Measurements from ENCODE around the gene TLR4.

TLR4 gene

DNA sequence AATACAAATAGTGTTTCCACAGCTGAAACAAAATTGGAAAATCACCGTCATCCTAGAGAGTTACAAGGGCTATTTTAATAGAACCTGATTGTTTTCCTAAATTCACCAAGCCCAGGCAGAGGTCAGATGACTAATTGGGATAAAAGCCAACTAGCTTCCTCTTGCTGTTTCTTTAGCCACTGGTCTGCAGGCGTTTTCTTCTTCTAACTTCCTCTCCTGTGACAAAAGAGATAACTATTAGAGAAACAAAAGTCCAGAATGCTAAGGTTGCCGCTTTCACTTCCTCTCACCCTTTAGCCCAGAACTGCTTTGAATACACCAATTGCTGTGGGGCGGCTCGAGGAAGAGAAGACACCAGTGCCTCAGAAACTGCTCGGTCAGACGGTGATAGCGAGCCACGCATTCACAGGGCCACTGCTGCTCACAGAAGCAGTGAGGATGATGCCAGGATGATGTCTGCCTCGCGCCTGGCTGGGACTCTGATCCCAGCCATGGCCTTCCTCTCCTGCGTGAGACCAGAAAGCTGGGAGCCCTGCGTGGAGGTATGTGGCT is at the start of gene TLR4:
TSS of gene TLR4 (plus strand) at position 380 of the 552 bp plus-strand sequence. CDS start at position 450, 70 bp downstream.
- peak; percentile 18 for FAIRE-seq

DNA sequence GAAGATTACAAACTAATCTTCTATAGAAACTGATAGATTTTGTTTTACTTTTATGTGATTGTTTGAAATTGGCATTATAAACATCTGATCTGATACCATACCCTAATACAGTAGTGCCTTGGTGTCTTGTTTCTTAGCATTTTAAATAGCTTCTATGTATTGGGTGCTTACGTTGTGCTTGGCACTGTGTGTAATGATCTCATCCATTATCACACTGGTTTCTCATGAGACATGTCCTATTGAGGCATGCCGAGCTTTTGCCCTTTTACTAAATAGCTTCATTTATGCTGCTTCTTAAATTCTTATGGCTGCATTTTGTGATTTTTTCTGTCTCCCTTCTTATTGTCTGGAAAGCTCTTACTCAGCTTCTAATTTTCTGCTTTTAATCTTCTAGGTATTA is 48.2 kb upstream of the TLR4 start:
- no peak for FAIRE-seq

DNA sequence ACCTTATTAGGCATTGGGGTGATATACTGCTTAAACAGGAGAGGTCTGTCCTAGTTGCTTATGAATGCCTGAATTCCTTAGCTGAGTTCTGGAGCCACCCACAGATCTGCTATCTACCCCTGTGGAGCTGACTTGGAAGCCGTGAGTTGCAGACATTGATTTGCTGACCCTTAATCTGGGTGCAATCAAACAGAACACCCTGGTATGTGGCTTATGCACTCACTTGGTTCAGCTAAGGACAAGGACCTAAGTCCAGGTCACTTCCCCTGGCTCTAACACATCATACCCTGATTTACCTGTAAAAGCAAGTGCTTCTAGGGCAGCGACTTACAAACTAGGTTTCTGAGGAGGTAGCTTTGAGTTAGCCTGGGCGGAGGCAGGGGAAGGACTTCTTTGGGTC is 41.6 kb upstream of the TLR4 start:
- no peak for FAIRE-seq

DNA sequence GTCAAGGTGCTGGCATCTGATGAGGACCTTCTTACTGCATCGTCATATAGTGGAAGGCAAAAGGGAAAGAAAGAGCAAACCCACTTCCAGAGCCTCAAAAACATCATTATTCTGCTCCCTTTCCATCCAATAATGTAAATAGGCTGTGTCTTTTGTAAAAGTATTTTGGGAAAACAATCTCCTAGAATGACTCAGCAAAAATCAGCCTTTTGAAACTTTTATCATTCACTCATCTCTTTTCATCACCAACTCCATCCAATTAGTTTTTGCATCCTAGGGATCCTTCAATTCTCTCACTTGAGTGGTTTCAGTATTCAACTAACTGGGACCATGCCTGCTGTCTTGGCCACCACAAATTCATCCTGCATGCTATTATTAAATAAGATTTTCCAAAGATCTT is 39.8 kb upstream of the TLR4 start:
- FAIRE-seq = no peak

DNA sequence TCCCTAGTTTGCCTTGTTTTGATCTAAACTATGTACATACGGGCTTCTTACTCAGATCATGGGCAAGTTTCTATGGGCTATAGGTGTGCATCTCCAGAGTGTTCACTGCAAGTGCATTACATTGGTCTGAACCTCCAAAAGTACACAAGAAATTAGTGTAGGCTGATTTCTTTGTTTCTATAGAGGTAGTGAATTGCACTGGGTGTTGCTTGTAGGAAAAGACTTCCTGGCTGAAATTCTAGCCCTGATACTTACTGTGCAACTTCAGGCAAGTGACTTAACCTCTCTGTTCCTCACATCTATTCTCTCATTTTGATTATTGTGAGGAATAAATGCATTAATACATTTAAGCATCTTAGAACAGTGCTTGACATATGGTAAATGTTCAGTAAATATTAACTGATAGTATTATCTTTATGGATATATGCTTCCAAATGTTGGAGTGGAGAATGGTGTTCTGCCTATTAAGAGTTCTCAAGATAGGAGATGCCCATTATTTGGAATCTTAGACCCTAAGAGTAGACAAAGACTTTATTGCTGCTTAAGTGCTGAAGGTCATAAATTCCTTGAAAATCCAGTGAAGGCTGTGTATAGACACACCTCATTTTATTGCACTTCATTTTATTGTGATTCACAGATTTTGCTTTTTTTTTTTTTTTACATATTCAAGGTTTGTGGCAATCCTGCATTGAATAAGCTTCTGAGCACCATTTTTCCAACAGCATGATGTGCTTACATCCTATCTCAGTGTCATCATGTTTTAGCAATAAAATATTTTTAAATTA is 38.4 kb upstream of the TLR4 start:
- FAIRE-seq = no peak

DNA sequence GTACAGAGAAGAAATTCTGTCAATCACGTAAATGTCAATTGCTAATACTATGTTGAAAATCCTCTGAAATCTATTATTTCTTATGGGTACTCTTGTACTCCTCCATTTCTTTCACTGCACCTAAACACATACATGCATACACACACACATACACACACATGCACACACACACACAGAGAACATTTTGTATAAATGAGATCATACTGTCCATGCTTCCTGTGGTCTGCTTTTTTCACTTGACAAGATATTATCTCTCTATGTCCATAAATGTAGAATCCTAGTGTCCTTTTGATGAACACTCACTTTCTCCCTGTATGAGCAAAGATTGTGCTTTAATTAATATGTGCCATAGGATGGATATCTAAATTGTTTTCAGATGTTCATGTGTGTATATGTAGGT is 32.7 kb upstream of the TLR4 start:
- FAIRE-seq = no peak

DNA sequence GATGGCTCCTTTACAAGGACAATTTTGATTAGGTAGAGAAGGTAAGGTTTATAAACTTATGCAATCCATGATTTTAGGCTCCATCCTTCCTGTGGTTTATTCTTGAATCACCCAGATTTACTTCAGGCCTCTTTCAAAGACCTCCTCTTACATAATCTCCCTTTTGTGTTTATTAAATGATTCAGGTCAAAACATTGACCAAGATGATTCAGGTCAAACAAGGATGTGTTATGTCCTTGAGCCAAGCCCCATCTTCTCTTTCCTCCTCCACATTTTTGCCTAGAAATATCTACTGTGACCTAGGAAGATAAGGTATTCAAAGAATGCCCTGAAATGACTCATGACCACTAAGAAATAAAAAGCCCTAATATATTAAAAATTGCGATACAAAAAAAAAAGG is 31.8 kb upstream of the TLR4 start:
- no peak for FAIRE-seq

DNA sequence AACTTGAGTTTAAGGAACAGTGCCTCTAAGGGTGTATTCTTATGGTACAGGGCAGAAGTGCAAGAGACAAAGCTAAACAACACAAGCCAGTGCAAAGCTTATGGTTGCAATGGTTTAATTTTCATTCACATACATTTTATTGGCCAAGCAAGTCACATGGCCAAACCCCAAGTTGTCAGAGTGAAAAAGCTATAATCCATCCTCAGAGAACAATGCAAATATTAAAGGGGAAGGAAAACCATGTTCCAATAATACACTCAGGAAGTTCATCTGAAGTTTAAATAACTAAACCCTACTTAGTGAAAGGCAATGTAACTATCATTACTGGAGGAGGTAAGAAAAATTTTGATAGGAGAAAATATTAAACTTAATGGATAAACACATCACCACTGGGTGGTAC is 26.6 kb upstream of the TLR4 start:
- no peak for FAIRE-seq

DNA sequence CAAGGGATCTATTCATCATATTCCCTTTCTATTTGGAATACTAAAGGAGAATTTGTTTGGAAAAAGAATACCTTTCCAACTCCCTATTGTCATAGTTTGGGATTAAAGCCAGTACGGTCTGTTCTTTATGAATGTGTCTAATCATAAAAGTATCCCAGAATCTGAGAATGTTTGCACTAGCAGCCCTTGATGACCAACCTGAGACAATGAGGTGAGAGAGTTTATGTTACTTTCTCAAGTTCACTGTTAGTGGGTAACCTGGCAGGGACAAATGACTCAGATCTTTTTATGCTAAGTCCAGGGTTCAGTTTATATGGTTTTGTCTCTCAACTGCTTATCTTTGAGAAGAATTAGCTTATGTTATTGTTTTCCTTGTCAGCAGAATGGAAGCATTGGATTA is 25.3 kb upstream of the TLR4 start:
- no peak for FAIRE-seq

DNA sequence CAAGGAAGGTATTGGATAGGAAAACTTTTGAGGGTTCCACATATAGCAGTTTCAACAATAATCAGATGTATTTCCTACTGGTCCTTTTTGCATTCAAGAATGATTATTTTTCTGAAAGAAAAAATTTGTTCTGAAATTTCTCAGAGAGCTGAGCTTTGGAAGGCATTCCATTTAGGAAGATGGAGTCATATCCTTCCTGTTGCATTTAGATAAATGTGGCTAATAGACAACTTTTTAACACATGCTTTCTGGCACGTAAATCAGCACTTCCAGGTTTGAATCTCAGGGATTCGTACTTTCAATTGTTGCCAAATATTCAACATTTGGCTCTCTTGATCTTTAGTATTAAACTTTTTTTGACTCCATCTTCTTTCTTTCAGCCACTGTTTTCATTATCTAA is 24.8 kb upstream of the TLR4 start:
- FAIRE-seq = no peak

DNA sequence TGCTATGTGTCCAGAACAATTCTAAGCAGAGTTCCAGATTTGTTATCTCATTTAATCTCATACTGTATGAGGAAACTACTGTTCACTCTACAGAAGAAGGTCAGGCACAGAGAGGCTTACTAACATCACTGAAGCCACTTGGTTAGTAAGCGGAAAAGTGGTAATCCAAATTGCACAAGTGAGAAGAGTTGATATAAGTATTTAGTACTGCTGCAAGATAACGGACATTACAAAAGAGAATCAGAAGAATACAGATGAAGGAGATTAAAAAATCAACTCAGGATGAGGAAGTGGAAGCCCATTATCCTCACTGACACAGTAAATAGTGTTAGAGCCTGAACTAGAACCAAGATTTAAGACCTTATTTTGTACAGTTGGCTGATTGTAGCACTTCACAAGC is 22.3 kb upstream of the TLR4 start:
- FAIRE-seq = no peak

DNA sequence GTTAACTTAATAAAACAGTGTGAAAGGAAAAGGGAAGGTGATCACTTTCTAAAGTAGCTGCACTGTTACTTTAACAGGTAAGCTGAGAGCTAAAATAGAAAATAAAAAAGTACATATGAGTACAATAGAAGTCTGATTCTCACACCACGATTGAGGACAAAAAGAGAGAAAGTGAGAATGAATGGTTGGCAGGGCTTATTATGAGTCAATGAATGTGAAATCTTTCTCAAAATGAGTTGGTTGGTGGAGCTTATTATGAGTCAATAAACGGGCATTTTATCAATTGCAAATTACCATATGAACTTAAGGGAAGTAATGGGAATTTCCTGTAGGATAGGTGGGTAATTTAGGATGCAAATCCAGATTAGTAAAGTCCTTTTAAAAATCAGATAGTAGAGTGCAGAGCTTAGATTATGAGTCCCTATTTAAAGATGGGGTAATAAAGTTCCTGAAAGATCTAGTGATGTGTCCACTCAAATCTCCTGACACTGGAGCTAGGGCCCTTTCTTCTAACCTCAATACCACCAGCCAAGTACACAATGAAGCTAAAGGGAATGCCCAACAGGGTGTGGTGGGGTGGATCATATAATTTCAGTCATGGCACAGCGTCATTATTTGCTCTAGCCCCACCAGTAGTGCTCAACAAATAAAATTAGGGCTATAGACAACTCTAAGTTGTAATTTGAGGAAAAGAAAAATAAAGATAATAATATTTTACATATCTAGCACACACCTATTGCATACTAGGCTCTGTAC is 21.1 kb upstream of the TLR4 start:
- no peak for FAIRE-seq

DNA sequence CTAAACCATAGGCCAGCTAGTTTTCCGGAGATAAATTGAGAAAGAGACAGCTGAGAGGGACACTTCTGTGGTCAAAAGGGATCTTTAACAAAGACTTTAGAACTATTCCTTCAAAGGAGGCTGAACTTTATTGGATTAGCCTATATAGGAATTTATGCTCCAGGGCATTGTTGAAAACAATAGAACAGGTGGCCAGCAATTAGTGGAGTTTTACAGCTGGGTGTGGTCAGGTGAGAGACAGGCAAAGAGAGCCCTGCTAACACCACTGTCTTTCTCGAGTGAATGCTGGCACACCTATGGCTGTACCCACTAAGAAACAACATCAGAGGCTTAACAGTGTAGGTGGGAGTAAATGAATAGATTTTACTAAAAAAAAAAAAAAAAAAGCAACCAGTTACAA is 16.7 kb upstream of the TLR4 start:
- no peak for FAIRE-seq

DNA sequence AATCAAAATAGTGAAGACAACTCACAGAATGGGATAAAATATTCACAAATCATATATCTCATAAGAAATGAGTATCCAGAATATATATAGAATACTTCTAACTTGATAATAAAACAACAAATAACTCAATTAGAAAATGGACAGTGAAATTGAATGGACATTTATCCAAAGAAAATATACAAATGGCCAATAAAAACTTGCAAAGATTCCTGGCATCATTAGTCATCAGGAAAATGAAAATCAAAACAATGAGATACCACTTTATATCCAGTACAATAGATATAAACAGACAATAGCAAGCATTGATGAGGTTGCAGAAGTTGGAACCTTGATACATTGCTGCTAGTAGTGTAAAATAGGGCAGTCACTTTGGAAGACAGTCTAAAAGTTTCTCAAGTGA is 12.8 kb upstream of the TLR4 start:
- FAIRE-seq = no peak

DNA sequence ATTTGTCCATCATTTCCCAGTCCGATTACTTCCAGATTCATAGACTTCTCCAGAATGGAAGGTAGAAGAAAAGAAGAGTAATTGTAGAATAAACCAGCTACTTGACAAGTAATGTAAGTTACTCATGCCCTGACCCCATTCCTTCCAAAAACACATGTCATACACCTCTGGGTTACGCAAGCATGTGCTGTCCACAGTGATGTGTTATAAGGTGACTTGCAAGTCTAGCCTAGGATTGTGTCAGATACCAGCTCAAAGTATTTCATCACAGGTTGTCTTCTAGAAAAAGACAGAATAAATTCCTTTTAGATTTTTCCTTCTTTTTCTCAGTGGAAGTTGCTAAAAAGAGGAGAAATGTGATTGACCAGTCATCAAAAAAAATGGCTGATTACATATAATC is 8.0 kb upstream of the TLR4 start:
- FAIRE-seq = no peak

DNA sequence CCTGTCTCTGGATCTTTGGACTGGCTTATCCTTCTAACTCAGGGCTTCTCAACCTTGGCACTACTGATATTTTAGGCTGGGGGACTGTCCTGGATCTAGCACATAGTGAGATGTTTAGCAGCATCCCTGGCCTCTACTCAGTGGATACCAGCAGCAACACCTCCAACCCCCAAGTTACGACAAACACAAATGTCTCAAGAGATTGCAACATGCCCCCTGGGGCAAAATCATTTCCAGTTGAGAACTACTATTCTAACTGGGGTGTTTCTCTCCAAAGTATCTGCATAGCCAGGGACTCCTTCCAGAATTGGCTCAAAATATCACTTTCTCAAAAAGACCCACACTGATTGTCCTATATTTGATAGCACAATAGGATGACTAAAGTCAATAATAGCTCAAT is 7.2 kb upstream of the TLR4 start:
- no peak for FAIRE-seq

DNA sequence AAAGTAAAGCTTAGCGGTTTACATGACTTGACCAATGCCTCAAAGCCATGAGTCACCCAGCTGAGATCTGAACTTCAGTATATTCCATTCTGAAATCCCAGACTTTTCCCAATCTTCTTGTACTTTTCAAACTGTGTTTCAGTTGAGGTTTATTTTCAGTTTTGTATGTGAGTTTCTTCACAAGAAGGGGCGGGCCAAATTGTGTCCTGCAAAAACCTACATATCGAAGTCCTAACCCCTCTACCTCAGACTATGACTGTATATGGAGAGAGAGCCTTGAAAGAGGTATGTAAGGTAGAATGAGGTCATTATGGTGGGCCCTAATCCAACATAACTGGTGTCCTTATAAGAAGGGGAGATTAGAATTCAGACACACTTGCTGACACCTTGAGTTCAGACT is 666 bp upstream of the TLR4 start:
- FAIRE-seq = no peak

DNA sequence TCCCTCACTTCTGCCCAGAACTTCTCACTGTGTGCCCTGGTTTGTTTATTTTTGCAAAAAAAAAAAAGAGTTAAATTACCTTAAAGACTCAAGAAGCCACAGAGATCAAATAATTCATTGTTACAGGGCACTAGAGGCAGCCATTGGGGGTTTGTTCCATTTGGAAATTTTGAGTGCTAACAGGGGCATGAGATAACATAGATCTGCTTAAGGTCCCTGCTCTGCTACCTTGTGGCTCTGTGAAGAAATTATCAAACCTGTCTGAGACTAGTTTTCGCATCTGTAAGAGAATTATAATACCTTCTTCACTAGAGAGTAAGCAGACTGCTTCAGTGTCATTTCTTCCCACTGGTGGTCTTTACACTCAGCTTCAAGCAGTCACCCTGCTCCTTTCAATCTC is 394 bp downstream of the TLR4 start:
- no peak for FAIRE-seq

DNA sequence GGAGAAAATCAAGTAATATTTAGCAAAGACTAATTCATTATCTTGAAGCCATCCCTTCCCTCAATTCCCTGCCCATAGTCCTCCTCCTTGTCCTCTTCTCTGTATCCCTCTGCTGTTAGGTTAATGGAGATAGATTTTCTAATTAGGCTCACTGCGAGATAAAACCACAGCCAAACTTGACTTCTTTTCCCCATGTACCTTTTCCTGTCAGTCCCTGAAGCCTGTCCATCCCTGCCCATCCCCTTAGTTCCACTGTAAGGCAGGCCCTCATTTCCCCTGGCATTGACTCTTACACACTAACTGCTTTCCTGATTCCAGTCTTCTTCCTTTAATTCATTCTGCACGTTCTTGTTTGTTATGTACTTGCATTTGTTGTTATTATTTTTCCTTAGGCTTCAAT is 1.2 kb downstream of the TLR4 start:
- FAIRE-seq = no peak

DNA sequence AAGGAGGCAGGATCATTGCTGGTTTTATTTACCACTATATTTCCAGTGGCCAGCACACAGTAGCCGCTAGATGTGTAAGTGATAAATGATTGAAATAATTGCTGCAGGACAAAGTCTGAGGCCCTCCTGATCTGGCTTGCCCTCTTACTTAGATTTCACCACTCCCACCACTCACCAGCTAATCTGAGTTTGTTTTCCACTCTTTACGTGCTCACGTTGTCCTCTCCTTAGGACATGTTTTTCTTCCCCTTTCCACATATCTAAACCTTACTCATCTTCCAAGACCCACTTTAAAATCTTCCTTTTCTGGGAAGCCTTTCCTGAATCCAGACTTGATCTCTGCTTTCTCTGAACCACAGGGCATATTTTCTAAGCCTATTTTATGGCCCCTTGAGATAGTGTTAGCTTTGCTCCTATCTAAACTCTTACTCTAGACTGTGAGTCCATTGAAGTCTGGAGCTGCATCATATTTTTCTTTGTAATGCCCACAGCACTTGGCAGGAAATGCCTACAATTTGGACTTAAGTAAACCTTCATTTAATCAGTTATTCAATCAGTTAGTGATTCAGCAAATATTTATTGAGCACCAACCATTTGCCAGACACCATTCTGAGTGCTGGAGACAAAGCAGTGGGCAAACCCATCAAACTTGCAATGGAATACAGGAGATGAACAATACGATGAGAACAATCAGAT is 2.4 kb downstream of the TLR4 start:
- FAIRE-seq = no peak

DNA sequence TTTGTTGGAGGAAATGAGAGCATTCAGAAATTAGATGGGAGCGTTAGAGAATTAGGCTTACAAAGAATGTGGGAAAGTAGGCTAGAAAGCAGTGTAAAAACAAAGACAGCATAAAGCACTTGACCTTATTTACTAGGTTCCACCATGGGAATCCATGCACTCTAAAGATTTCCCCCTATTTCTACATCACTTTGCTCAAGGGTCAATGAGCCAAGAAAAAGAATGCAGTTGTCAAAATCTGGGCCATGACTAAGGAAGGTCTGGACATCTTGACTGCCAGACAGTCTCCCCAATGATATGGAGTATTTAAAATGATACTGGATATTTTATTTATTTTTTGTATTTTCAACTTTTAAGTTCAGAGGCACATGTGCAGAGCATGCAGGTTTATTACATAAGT is 3.4 kb downstream of the TLR4 start:
- no peak for FAIRE-seq

DNA sequence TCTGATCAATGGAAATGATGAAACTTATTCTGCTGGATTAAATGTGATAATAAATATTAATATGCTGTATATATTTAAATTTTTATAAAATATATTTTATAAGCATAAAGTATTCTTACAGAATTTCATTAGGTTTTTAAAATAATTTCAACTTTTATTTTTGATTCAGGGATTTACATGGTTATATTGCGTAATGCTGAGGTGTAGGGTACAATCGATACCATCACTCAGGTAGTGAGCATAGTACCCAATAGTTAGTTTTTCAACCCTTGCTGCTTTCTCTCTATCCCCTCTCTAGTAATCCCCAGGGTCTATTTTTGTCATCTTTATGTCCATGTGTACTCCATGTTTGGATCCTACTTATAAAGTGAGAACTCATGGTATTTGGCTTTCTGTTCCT is 5.7 kb downstream of the TLR4 start:
- no peak for FAIRE-seq

DNA sequence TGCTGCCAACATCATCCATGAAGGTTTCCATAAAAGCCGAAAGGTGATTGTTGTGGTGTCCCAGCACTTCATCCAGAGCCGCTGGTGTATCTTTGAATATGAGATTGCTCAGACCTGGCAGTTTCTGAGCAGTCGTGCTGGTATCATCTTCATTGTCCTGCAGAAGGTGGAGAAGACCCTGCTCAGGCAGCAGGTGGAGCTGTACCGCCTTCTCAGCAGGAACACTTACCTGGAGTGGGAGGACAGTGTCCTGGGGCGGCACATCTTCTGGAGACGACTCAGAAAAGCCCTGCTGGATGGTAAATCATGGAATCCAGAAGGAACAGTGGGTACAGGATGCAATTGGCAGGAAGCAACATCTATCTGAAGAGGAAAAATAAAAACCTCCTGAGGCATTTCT is 10.1 kb downstream of the TLR4 start:
- FAIRE-seq = no peak
